A549 treated with DMSO at 1 μM for 4 hours (cell line): ENCODE data around the gene CCDC197. TPM values are rescaled to one million over a fixed set of nuclear protein-coding genes. Genes with fewer than 3 reads are reported as not detected.

Source experiments
- total RNA-seq: library from RNA; stranded (reverse); fragments of 200-300 nt; extraction: Qiagen RNA extraction; gene quantifications from 5 replicates; pipeline ENCODE4 v1.2.3, GENCODE V29; 2022; ENCODE audit warnings: low read depth

CCDC197 gene
- not detected in 5 replicates for total RNA-seq

GRCh38 chr14:93997082-93997481 lies at the start of gene CCDC197:
CCDC197 (plus strand) TSS chr14:93997301; CDS start chr14:93998132, 831 bp downstream.

GRCh38 chr14:93976477-93977057 lies 20.5 kb upstream of the CCDC197 start, which contains the start of gene ASB2:
ASB2 (minus strand) TSS chr14:93976570; CDS start chr14:93964539, 12,031 bp downstream.

GRCh38 chr14:94026173-94026888 lies 29.2 kb downstream of the CCDC197 start, which contains the start of gene OTUB2:
OTUB2 (plus strand) TSS chr14:94026340; CDS start chr14:94026538, 198 bp downstream.

Other genes with a start within 250 kb of the CCDC197 start
- gene PRIMA1, start 208.8 kb upstream of the CCDC197 start, total RNA-seq = 0.26 to 0.40 TPM (median 0.38 TPM) in 5 replicates
- not detected in 5 replicates for gene FAM181A, start 70.0 kb upstream of the CCDC197 start, total RNA-seq
- 1.4 to 4.1 TPM (median 1.9 TPM) in 5 replicates for gene ASB2, start 20.7 kb upstream of the CCDC197 start, total RNA-seq
- 4.2 to 6.7 TPM (median 5.0 TPM) in 5 replicates for gene OTUB2, start 29.0 kb downstream of the CCDC197 start, total RNA-seq
- 177 to 195 TPM (median 194 TPM) in 5 replicates for gene DDX24, start 83.9 kb downstream of the CCDC197 start, total RNA-seq
- 18.5 to 21.8 TPM (median 19.0 TPM) in 5 replicates for gene IFI27L1, start 84.0 kb downstream of the CCDC197 start, total RNA-seq
- 1.2 to 1.9 TPM (median 1.4 TPM) in 5 replicates for gene IFI27, start 113.4 kb downstream of the CCDC197 start, total RNA-seq
- gene IFI27L2, start 132.3 kb downstream of the CCDC197 start, total RNA-seq = 47.7 to 59.3 TPM (median 48.4 TPM) in 5 replicates
- gene PPP4R4, start 177.0 kb downstream of the CCDC197 start, total RNA-seq = 0.22 to 0.99 TPM (median 0.38 TPM) in 5 replicates